ENCODE results near the gene TMEM132C.

Gene TMEM132C

DNA sequence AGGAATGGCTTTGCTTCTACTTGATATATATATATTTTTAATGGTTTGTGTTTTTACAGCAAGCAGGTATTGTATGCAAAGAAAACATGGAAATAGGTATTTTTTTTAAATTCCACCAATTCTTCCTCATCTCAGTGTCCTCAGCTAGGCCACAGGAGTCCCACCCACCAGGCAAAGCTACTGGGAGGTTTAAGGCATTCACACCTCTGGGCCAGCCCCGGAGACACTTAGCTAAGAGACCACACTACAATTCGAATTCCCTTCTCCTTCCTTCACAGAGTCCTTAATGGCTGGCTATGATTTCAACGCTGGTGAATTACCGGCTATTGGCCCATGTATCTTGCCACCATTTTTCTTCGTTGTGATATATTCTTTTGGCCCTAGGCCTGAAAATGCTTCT is 485.4 kb downstream of the TMEM132C start:
- no peak overlapping the region for H3K4me3 ChIP-seq (replicated peaks in 1 of 2; ENCODE audit: low read depth in 2 of 2, low read length in 2 of 2)
- TF ChIP-seq, protein P1, sequence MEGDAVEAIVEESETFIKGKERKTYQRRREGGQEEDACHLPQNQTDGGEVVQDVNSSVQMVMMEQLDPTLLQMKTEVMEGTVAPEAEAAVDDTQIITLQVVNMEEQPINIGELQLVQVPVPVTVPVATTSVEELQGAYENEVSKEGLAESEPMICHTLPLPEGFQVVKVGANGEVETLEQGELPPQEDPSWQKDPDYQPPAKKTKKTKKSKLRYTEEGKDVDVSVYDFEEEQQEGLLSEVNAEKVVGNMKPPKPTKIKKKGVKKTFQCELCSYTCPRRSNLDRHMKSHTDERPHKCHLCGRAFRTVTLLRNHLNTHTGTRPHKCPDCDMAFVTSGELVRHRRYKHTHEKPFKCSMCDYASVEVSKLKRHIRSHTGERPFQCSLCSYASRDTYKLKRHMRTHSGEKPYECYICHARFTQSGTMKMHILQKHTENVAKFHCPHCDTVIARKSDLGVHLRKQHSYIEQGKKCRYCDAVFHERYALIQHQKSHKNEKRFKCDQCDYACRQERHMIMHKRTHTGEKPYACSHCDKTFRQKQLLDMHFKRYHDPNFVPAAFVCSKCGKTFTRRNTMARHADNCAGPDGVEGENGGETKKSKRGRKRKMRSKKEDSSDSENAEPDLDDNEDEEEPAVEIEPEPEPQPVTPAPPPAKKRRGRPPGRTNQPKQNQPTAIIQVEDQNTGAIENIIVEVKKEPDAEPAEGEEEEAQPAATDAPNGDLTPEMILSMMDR (IDR thresholded peaks at IDR 0.05; ENCODE audit: low read depth, low read length): no peak
- no peak for DNase-seq (ENCODE audit: low read depth in 2 of 2)

DNA sequence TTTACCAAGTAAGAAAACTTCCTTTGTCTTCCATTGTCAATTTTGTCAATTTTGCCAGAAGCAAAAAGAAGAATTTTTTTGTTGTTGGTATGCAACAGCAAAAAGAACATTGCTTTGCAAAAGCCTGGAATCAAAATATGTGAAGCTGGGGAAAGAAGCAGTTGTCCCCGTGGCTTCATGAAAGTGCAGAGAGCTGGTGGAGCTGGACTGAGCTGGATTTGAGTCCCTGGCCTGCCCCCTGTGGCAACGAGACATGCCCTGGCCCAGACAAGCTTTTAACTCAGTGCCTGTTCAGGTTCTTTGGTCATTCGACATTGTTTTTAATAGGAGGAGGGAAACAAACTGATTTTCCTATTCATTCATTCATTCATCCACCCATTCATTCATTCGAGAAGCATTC is 486.5 kb downstream of the TMEM132C start:
- DNase-seq (ENCODE audit: low read depth in 2 of 2): no peak
- no peak overlapping the region for H3K4me3 ChIP-seq (replicated peaks in 1 of 2; ENCODE audit: low read depth in 2 of 2, low read length in 2 of 2)
- TF ChIP-seq, protein P1 (IDR thresholded peaks at IDR 0.05; ENCODE audit: low read depth, low read length): no peak

DNA sequence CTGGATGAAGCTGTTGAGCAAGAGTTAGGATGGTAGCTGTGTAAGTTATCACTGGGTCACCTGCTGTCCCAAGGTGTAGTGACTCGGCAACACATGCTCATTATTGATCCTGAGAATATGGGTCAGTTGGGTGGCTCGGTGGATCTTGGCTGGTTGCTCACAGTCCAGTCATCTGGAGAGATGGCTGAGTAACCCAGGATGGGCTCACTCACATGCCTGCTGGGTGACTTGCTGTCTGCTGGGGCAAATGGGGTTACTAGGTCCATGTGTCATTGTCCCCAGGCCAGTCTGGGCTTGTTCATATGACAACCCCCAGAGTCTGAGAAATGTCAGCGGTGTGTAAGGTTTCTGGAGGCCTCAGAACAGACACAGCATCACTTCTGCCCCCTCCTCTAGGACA is 487.3 kb downstream of the TMEM132C start:
- DNase-seq (ENCODE audit: low read depth in 2 of 2): no peak
- TF ChIP-seq, protein P1 (IDR thresholded peaks at IDR 0.05; ENCODE audit: low read depth, low read length): no peak
- H3K4me3 ChIP-seq (replicated peaks in 1 of 2; ENCODE audit: low read depth in 2 of 2, low read length in 2 of 2): no peak overlapping the region

- no peak for DNase-seq (ENCODE audit: low read depth in 2 of 2)
- TF ChIP-seq, protein P1 (IDR thresholded peaks at IDR 0.05; ENCODE audit: low read depth, low read length): no peak
- no peak overlapping the region for H3K4me3 ChIP-seq (replicated peaks in 1 of 2; ENCODE audit: low read depth in 2 of 2, low read length in 2 of 2)
Observed at GRCh38 chr12:128755566-128755965, 488.6 kb downstream of the TMEM132C start.

Measured in cardiac fibroblast (primary cell).